GM21717 (cell line): Measurements from ENCODE around the gene RCAN2.
"Not testable (repeated sequence)": the region's sequence is repeated elsewhere in the genome, so short reads cannot be mapped to it uniquely, and the experiment has no call there.

ENCODE experiments used
- ATAC-seq: cut with Tn5 transposase; IDR thresholded peaks from one replicate; pipeline ENCODE4 v1.9.1; 2021; ENCODE audit warnings: mild to moderate bottlenecking, moderate library complexity; ENCODE audit not compliant: unreplicated experiment

Gene RCAN2

DNA sequence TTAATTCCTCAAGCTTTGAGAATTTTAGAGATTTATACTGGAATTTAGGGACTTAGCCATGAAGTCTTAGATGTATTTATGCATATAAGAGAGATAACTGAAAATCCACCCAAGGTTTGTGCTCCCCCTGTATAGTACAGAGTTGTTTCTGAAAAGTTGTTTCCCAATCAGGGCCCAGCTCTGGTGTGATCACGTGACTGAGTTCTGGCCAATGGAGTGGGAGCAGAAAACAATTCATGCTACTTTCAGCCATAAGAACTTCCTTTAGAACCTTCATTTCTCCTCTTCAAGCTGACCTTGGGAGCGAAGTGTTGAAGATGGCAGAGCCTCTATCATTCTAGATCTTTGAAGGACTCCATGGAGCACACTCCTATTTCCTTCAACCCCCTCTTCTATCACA is 151.0 kb downstream of the RCAN2 start:
- ATAC-seq, result no peak

- ATAC-seq, result peak; percentile 83
Observed at GRCh38 chr6:46338131-46338530, 153.1 kb downstream of the RCAN2 start.

GRCh38 chr6:46334442-46334841 is 156.8 kb downstream of the RCAN2 start:
- no peak for ATAC-seq

GRCh38 chr6:46333481-46333880 is 157.8 kb downstream of the RCAN2 start:
- ATAC-seq, result no peak

- ATAC-seq, result not testable (repeated sequence)
Observed at GRCh38 chr6:46332448-46332847, 158.8 kb downstream of the RCAN2 start.

DNA sequence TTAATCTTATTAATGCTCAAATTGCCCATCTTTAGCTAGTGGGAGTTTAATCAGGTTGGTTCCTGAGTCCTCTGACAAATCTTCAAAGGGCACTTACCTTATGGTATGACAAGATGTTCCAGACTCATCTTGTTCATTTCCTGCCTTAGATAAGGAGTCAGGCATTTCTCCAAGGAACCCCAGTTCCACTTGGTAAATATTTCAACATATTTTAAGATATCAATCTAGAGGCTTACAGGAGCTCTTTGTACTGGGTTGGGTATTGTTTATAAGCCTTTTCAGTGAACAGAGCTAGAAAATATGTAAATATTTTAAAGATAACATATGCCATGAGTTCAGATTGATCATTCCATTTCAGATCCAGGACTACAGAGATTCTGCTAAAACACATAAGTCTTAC is 159.8 kb downstream of the RCAN2 start:
- no peak for ATAC-seq

GRCh38 chr6:46329568-46329967 is 161.7 kb downstream of the RCAN2 start:
- no peak for ATAC-seq

GRCh38 chr6:46327779-46328178 is 163.5 kb downstream of the RCAN2 start:
- ATAC-seq, result no peak

DNA sequence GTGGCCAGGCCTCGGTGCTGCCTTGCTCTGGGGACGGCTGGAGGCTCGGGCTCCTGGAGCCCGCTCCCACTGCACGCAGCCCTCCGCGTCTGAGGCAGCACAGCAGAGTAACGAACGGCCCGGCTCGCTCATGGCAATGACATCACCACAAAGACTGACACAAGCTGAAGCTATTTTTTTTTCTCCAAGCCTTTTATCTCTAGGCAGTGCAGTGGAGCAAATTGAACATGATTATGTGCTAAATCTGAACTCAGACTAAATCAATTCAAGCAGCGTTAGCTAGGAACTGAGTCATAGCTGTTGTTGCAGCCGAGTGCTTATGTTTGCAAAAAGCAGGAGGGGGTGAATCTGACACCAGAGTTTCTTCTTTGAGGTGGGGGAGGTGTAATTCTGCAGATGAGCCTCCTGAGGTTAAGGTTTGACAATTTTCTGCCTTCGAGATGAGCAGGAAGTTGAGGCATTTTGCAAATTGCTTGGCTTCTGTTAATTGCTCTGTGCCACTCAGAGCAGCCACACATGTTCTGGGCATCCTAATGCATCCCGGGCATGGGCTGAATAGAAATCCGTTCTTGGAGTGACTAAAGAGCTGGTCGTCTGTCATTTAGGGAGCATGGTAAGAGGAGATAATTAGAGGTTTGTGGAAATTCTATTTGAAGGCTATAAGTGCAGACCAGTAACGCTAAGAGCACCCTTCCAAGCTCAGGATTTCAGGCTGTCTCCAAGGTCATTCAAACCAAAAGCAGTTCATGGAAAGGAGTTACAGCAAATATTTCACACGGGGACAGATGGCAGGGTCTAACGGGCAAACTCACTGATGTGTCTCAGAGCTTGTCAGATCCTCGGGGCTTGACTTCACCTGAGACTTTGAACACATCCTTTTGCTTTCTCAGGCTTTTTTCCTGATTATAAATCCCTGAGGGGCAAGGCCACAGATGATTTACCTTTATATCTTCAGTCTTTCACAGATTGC is 165.4 kb downstream of the RCAN2 start:
- no peak for ATAC-seq

GRCh38 chr6:46324706-46325105 is 166.5 kb downstream of the RCAN2 start:
- no peak for ATAC-seq

DNA sequence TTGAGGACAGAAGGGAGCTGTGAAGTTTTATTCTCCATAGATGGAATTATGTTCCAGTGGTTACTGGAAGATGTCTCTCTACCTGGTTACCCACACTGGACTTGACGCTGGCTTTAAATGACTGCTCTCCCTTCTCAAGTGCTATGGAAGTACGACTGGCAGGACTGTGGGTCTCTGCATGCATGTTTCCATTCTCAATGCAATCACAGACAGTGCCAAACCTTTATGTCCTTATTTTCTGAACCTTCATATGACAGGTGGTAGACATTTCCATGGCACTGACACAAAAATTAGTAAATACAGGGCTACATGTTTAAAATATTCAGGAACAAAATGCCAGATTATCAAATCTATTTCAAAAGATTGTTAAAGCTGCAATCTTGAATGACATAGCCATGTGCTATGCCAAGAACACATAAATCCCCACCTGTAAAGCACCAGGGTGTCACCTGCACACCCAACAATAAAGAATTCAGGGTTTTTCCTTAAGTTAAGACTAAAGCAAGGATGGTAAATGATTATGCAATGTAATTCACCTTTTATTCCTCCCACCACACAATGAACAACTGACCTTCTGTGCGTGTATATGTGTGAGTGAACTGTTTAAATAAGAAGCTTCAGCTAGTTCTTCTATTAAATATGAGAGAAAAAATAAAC is 167.2 kb downstream of the RCAN2 start:
- no peak for ATAC-seq

DNA sequence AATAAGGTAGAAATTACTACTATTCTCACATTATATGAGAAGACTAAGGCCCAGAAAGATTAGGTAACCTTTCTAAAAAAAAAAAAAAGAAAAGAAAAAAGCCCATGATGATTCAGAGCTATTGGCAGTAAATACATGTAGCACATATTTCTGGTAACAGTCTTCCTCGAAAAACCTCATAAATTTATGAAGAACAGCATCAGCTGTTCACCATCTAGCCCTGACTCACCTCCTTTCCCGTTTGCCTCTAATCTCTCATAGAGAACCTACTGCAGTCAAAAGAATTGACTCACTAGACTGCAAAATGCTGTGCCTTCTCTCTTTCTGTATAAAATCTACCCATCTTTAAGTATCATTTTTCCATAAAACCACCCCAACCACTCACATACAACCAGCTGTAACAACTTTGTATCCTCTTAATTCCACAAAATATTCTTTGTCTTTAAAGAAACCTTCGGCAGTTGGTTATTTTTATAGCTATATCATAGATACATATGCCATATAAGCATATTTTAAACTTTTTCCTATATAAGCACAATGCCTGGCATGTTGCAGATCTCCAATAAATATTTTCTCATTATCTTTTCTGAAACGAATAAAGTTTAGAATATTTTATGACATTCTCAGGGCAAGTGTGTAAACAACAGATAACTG is 167.8 kb downstream of the RCAN2 start:
- no peak for ATAC-seq

DNA sequence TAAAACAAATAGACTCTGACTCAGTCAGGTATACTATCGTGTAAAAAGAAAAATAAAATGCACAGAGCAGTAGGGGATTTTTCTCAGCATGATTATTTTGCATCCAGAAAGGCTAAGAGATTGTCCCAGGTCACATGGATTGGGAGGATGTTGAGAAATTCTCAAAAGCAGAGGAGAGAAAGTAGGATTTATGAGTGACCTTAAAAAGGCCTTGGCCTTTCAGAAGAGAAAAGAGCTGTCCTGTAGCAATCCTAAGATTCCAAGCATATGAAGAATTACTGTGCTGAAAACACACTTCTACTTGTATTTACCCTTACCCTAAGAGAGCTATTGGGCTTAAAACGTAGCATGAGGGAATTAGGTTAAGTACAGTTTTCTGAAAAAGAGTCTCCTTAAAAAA is 170.7 kb downstream of the RCAN2 start:
- ATAC-seq, result no peak

GRCh38 chr6:46315589-46315988 is 175.7 kb downstream of the RCAN2 start:
- no peak for ATAC-seq

- no peak for ATAC-seq
Observed at GRCh38 chr6:46312654-46313053, 178.6 kb downstream of the RCAN2 start.

DNA sequence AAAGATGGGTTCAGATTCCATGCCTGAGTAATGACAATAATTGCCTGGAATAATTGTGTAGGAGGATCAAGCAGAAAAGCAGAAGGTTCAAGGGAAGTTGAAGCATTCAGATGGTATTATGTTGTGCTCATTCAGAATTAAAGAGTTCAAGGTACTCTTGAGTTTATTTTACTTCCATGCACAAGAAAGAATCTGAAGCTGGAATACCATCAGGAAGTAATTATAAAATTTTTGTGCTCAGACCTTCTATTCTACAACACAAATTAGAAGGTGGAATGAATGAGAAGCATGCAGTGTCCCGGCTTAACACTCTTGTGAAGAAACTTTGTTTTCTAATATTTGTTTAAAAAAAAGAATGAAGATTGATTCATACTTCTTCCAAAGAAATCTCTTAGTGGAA is 181.1 kb downstream of the RCAN2 start:
- ATAC-seq, result no peak

GRCh38 chr6:46306431-46306830 is 184.8 kb downstream of the RCAN2 start:
- ATAC-seq, result no peak

- ATAC-seq, result no peak
Observed at GRCh38 chr6:46305833-46306232, 185.4 kb downstream of the RCAN2 start.

- no peak for ATAC-seq
Observed at GRCh38 chr6:46305236-46305635, 186.0 kb downstream of the RCAN2 start.

- ATAC-seq, result no peak
Observed at GRCh38 chr6:46302816-46303215, 188.4 kb downstream of the RCAN2 start.

DNA sequence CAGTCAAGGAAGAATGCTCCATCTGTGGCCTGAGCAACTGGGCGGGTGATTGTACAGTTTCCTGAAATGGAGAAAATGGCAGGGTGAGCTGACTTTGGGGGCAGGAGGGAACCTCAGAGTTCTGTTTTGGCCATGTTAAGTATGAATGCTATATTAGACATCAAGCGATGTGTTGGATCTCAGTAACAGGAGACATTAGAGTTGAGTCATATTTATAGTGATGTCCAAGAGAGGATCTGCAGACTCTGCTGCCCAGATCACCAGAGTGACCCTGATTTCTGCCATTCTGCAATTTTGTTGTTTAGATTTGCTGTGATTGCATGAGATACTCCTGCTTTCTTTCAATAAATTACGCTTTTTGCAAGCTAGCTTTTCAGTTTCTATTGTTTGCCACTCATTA is 189.1 kb downstream of the RCAN2 start:
- no peak for ATAC-seq

- ATAC-seq, result no peak
Observed at GRCh38 chr6:46299253-46299652, 192.0 kb downstream of the RCAN2 start.
